ENCODE measurements around the gene SRGAP3.

DNA sequence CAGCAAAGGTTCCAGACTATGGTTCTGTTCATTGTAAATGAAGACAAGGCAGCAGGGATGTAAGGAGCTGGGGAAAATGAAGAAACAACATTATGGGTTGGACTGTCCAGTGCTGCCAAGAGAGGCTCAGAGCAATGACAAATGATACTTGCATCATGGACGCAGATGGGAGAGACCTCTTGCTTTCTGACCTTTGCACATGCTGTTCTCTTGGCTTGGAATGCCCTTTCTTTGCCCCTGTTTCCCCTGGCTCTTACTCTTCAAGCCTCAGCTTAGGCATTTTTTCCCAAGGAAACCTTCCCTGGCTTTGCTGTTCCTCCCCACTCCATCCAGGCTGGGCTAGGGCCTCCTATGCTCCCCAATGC lies 226.2 kb downstream of the SRGAP3 start:
- TF ChIP-seq, protein P1, sequence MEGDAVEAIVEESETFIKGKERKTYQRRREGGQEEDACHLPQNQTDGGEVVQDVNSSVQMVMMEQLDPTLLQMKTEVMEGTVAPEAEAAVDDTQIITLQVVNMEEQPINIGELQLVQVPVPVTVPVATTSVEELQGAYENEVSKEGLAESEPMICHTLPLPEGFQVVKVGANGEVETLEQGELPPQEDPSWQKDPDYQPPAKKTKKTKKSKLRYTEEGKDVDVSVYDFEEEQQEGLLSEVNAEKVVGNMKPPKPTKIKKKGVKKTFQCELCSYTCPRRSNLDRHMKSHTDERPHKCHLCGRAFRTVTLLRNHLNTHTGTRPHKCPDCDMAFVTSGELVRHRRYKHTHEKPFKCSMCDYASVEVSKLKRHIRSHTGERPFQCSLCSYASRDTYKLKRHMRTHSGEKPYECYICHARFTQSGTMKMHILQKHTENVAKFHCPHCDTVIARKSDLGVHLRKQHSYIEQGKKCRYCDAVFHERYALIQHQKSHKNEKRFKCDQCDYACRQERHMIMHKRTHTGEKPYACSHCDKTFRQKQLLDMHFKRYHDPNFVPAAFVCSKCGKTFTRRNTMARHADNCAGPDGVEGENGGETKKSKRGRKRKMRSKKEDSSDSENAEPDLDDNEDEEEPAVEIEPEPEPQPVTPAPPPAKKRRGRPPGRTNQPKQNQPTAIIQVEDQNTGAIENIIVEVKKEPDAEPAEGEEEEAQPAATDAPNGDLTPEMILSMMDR (conservative IDR thresholded peaks at IDR 0.05 in 1 of 2, IDR thresholded peaks at IDR 0.05 in 1 of 2; ENCODE audit: low read depth in 1 of 2, low read length in 2 of 2): no peak
- TF ChIP-seq EZH2 (IDR thresholded peaks at IDR 0.05; ENCODE audit: low read length, missing control alignments): no peak
